Liver (tissue), 9 donors: ENCODE data around the gene PCDH9. TPM values are rescaled to one million over a fixed set of nuclear protein-coding genes. Genes with fewer than 3 reads are reported as not detected.

ENCODE experiments used
- DNase-seq: peaks from one replicate; pipeline ENCODE4 v3.0.0-alpha.2; 2017; ENCODE audit warnings: low spot score
- H3K27ac ChIP-seq, 2 donors: one replicate each; pipeline ENCODE4 v1.7.0; 2013; ENCODE audit warnings: inconsistent platforms in 2 of 2, low read length in 2 of 2, control low read depth in 1 of 2, low read depth in 1 of 2, mild to moderate bottlenecking in 1 of 2
- H3K27me3 ChIP-seq, 4 donors: one replicate each; pipeline versions ENCODE4 v1.6.1 to v1.7.0; 2013; ENCODE audit warnings: low read length in 3 of 4, inconsistent platforms in 1 of 4, mild to moderate bottlenecking in 1 of 4, moderate library complexity in 1 of 4; ENCODE audit not compliant: control insufficient read depth in 4 of 4, insufficient read depth in 4 of 4
- H3K36me3 ChIP-seq, 4 donors: one replicate each; pipeline versions ENCODE4 v1.6.1 to v1.7.0; 2013; ENCODE audit warnings: low read length in 3 of 4, mild to moderate bottlenecking in 3 of 4, low read depth in 1 of 4, moderate library complexity in 1 of 4; ENCODE audit not compliant: control insufficient read depth in 4 of 4, insufficient read depth in 3 of 4
- H3K4me1 ChIP-seq, 4 donors: one replicate each; pipeline versions ENCODE4 v1.6.1 to v1.7.0; 2013; ENCODE audit warnings: low read length in 3 of 4, mild to moderate bottlenecking in 3 of 4, moderate library complexity in 1 of 4; ENCODE audit not compliant: control insufficient read depth in 4 of 4, insufficient read depth in 4 of 4
- H3K4me3 ChIP-seq, 3 donors: one replicate each; pipeline versions ENCODE4 v1.6.1 to v1.7.0; 2013; ENCODE audit warnings: low read length in 3 of 3, control low read depth in 1 of 3, low read depth in 1 of 3, mild to moderate bottlenecking in 1 of 3
- H3K9ac ChIP-seq, 2 donors: one replicate each; pipeline ENCODE4 v1.7.0; 2013; ENCODE audit warnings: low read length in 2 of 2, mild to moderate bottlenecking in 2 of 2, moderate library complexity in 2 of 2, control low read depth in 1 of 2, low read depth in 1 of 2
- H3K9me3 ChIP-seq, 4 donors: one replicate each; pipeline versions ENCODE4 v1.6.1 to v1.7.0; 2013; ENCODE audit warnings: low read length in 3 of 4; ENCODE audit not compliant: control insufficient read depth in 4 of 4
- ATF3 ChIP-seq: IDR thresholded peaks from 2 replicates; pipeline ENCODE4 v1.6.1; 2016; ENCODE audit warnings: antibody characterized with exemption
- CTCF ChIP-seq: fragments of 150-350 bp; IDR thresholded peaks from 2 replicates; pipeline ENCODE4 v1.5.1; 2017; ENCODE audit warnings: improper control_type of control experiment, low read depth, low read length; ENCODE audit not compliant: missing input control
- EGR1 ChIP-seq, 2 donors: IDR thresholded peaks; 2 replicates each; pipeline ENCODE4 v1.6.1; 2016 to 2018; ENCODE audit warnings: antibody characterized with exemption in 2 of 2, low read depth in 2 of 2
- FOXA1 ChIP-seq: IDR thresholded peaks from 2 replicates; pipeline ENCODE4 v1.6.1; 2016; ENCODE audit warnings: antibody characterized with exemption
- FOXA2 ChIP-seq: IDR thresholded peaks from 2 replicates; pipeline ENCODE4 v1.6.1; 2016; ENCODE audit warnings: antibody characterized with exemption
- HNF4A ChIP-seq, 2 donors: conservative IDR thresholded peaks; 2 replicates each; pipeline ENCODE4 v1.6.1; 2016; ENCODE audit warnings: antibody characterized with exemption in 2 of 2, mild to moderate bottlenecking in 2 of 2
- HNF4G ChIP-seq: IDR thresholded peaks from 2 replicates; pipeline ENCODE4 v1.6.1; 2016; ENCODE audit warnings: antibody characterized with exemption
- JUND ChIP-seq, 2 donors: IDR thresholded peaks; 2 replicates each; pipeline ENCODE4 v1.6.1; 2016; ENCODE audit warnings: antibody characterized with exemption in 2 of 2
- MAX ChIP-seq: IDR thresholded peaks from 2 replicates; pipeline ENCODE4 v1.6.1; 2016; ENCODE audit warnings: antibody characterized with exemption
- NR2F2 ChIP-seq: IDR thresholded peaks from 2 replicates; pipeline ENCODE4 v1.6.1; 2016; ENCODE audit warnings: antibody characterized with exemption
- RAD21 ChIP-seq, 2 donors: IDR thresholded peaks; 2 replicates each; pipeline ENCODE4 v1.6.1; 2016; ENCODE audit warnings: antibody characterized with exemption in 2 of 2, mild to moderate bottlenecking in 2 of 2
- REST ChIP-seq: IDR thresholded peaks from 2 replicates; pipeline ENCODE4 v1.6.1; 2016; ENCODE audit warnings: antibody characterized with exemption, mild to moderate bottlenecking
- RXRA ChIP-seq, 2 donors: IDR thresholded peaks; 2 replicates each; pipeline ENCODE4 v1.6.1; 2017 to 2018; ENCODE audit warnings: antibody characterized with exemption in 2 of 2, mild to moderate bottlenecking in 1 of 2
- SP1 ChIP-seq: IDR thresholded peaks from 2 replicates; pipeline ENCODE4 v1.6.1; 2018; ENCODE audit warnings: antibody characterized with exemption, mild to moderate bottlenecking
- TAF1 ChIP-seq: conservative IDR thresholded peaks from 2 replicates; pipeline ENCODE4 v1.6.1; 2016; ENCODE audit warnings: antibody characterized with exemption, mild to moderate bottlenecking
- YY1 ChIP-seq: IDR thresholded peaks from 2 replicates; pipeline ENCODE4 v1.6.1; 2016; ENCODE audit warnings: antibody characterized with exemption, mild to moderate bottlenecking
- WGBS: extraction: QIAGEN DNeasy Blood & Tissue Kit; methylation state at CpG from one replicate; pipeline ENCODE4 v1.1.7; 2013; 5-methylcytosine and 5-hydroxymethylcytosine counted together
- polyA plus RNA-seq, 2 donors: library from polyadenylated mRNA; stranded (reverse) in 1 of 2; unstranded in 1 of 2; fragments of 200-250 nt in 1 of 2; fragments of >200 nt in 1 of 2; fragmentation: Nextera tagmentation in 1 of 2; extraction: Ambion mirVana in 1 of 2; gene quantifications; one replicate each; pipeline versions ENCODE4 v1.2.1 to v1.2.3, GENCODE V29; 2013 to 2015
- total RNA-seq, 2 donors: library from RNA; depleted of rRNA; stranded (reverse); fragments of >200 nt; gene quantifications; one replicate each; pipeline ENCODE4 v1.2.3, GENCODE V29; 2014
- donor health status: healthy.
- donor health status: healthy.
- donor health status: healthy.
- donor health status: healthy.
- donor health status: healthy.

The PCDH9 gene
- total and polyA plus RNA-seq, 4 donors = 0.90 to 4.0 (median 2.2) TPM

- WGBS = 64% methylated on average over 1 of the region's 1 CpG
- Histone ChIP-seq H3K9me3 (no peaks in the 10 kb centered on the region), H3K27ac (no peak overlapping the region), H3K9ac (no peak overlapping the region), H3K4me1 (no peaks in the 10 kb centered on the region), H3K36me3 (no peaks in the 10 kb centered on the region), H3K4me3 (no peak overlapping the region), H3K27me3 (peaks cover 0 to 2% (median 0%) of the 10 kb centered on the region in 4 donors)
- TF ChIP-seq JUND (IDR thresholded peaks at IDR 0.05) (no peak), CTCF (no peak), RAD21 (IDR thresholded peaks at IDR 0.05) (no peak), RXRA (IDR thresholded peaks at IDR 0.05) (no peak), FOXA2 (no peak), EGR1 (IDR thresholded peaks at IDR 0.05; ENCODE audit: low read depth in 2 of 2) (no peak), FOXA1 (no peak), SP1 (no peak), MAX (no peak)
- no peak for DNase-seq
These were observed 180.4 kb downstream of the PCDH9 start for GRCh38 chr13:67049744-67050143.

GRCh38 chr13:67048821-67049150 lies 181.3 kb downstream of the PCDH9 start:
- Histone ChIP-seq H3K27ac (no peak overlapping the region), H3K4me3 (no peak overlapping the region), H3K4me1 (no peaks in the 10 kb centered on the region), H3K9me3 (no peaks in the 10 kb centered on the region), H3K36me3 (no peaks in the 10 kb centered on the region), H3K27me3 (peaks cover 0 to 2% (median 0%) of the 10 kb centered on the region in 4 donors), H3K9ac (no peak overlapping the region)
- DNase-seq = no peak
- no peak for TF ChIP-seq JUND (IDR thresholded peaks at IDR 0.05)
- TF ChIP-seq SP1 = no peak
- no peak for TF ChIP-seq NR2F2
- TF ChIP-seq FOXA2 = no peak
- no peak for TF ChIP-seq HNF4A (conservative IDR thresholded peaks at IDR 0.05)
- TF ChIP-seq EGR1 (IDR thresholded peaks at IDR 0.05; ENCODE audit: low read depth in 2 of 2) = no peak
- no peak for TF ChIP-seq YY1
- TF ChIP-seq TAF1 = no peak
- no peak for TF ChIP-seq FOXA1
- no peak for TF ChIP-seq HNF4G
- no peak for TF ChIP-seq REST
- no peak for TF ChIP-seq ATF3
- TF ChIP-seq RXRA (IDR thresholded peaks at IDR 0.05) = no peak
- no peak for TF ChIP-seq CTCF
- 92% methylated on average over 2 of the region's 2 CpGs for WGBS
